Measurements from ENCODE around the gene HOXC13.

DNA sequence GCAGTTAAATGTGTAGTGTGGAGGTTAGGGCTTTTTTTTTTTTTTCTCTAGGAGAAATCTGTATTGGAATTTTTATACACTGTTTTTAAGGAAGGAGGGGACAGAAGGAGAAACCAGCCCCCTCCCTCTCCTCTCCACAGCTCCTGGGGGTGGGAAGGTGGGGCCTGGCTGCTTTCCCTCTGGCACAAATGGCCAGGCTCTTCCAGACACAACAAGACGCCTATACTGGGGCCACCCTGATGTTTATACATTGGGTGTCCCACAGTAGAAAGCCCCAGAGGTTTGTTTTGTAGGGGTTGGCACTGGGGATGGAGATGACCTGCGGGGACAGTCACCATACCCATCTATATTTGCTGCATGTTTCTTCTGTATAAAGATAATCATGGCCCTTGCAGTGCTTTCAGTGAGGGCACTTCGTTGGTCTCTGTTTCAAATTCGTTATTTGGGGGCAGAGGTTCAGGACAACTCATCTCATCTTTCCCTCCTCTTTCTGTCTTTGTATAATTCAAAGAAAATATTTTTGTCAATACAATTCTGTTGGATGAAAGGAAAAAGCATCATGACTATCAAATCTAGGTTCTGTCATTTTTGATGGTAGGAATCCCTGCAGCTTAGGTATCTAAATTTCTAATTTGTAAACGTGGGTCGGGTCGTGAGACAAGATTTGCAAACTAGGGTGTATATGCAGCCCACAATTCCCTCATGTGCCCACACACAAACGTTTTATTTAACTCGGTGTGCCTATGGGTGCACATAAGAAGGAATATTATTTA is 38.4 kb downstream of the HOXC13 start:
- TF ChIP-seq CTCF (optimal IDR thresholded peaks at IDR 0.05 in 1 of 3, IDR thresholded peaks at IDR 0.05 in 1 of 3, conservative IDR thresholded peaks at IDR 0.05 in 1 of 3; ENCODE audit: extremely low read depth in 1 of 3, insufficient read depth in 2 of 3, low read length in 3 of 3) (no peak), EZH2 (IDR thresholded peaks at IDR 0.05; ENCODE audit: low read length) (no peak)

Measured in keratinocyte (primary cell).